Type B pancreatic cell (in vitro differentiated cells): ENCODE results near the gene SLC4A5. TPM values are rescaled to one million over a fixed set of nuclear protein-coding genes. Genes with fewer than 3 reads are reported as not detected.

Experiments used
- DNase-seq: peaks from one replicate; pipeline ENCODE4 v3.0.0; 2021; ENCODE audit warnings: mixed read lengths; ENCODE audit not compliant: unreplicated experiment; ENCODE audit errors: extremely low spot score
- H3K27ac Mint-ChIP-seq: 2 replicates; pipeline ENCODE4 v1.8.0; 2021; ENCODE audit warnings: mild to moderate bottlenecking, mixed read lengths
- H3K27me3 Mint-ChIP-seq: 2 replicates; pipeline ENCODE4 v1.8.0; 2021; ENCODE audit warnings: mixed read lengths
- H3K36me3 Mint-ChIP-seq: 2 replicates; pipeline ENCODE4 v1.8.0; 2021; ENCODE audit warnings: mixed read lengths
- H3K4me1 Mint-ChIP-seq: one replicate; pipeline ENCODE4 v1.8.0; 2021; ENCODE audit warnings: mixed read lengths; ENCODE audit not compliant: unreplicated experiment
- H3K4me3 Mint-ChIP-seq: 2 replicates; pipeline ENCODE4 v1.8.0; 2021; ENCODE audit warnings: mild to moderate bottlenecking, mixed read lengths
- H3K9me3 Mint-ChIP-seq: 2 replicates; pipeline ENCODE4 v1.8.0; 2021; ENCODE audit warnings: mixed read lengths
- CTCF ChIP-seq: fragments of 200-600 bp; sonication (generic); conservative IDR thresholded peaks from 2 replicates; pipeline ENCODE4 v1.5.0; 2021; ENCODE audit warnings: antibody characterized with exemption, mild to moderate bottlenecking
- total RNA-seq: library from RNA; stranded (reverse); gene quantifications from 2 replicates; pipeline ENCODE4 v1.2.1, GENCODE V29; 2021; ENCODE audit warnings: low replicate concordance

The SLC4A5 gene
- total RNA-seq, 1 donor from 2014 or later = 6.4 TPM

- H3K27ac Mint-ChIP-seq = peak overlapping the region; percentile 53
These were observed 30.0 kb upstream of the SLC4A5 start for GRCh38 chr2:74373221-74373676.

GRCh38 chr2:74372674-74373073, 29.5 kb upstream of the SLC4A5 start:
- Mint-ChIP-seq H3K4me1 (peaks cover 23% of the 10 kb centered on the region), H3K4me3 (no peak overlapping the region), H3K27ac (no peak overlapping the region), H3K36me3 (peaks cover 24% of the 10 kb centered on the region), H3K9me3 (no peaks in the 10 kb centered on the region), H3K27me3 (no peaks in the 10 kb centered on the region)
- DNase-seq = no peak
- TF ChIP-seq CTCF = no peak

More at GRCh38 chr2:74373221-74373676, 30.0 kb upstream of the SLC4A5 start:
- TF ChIP-seq CTCF = no peak
- Mint-ChIP-seq H3K9me3 (no peaks in the 10 kb centered on the region), H3K4me3 (peak overlapping the region; percentile 68), H3K4me1 (peaks cover 23% of the 10 kb centered on the region), H3K27me3 (no peaks in the 10 kb centered on the region), H3K36me3 (peaks cover 27% of the 10 kb centered on the region)
- DNase-seq = no peak

- no peaks in the 10 kb centered on the region for H3K27me3 Mint-ChIP-seq
- peaks cover 23% of the 10 kb centered on the region for H3K4me1 Mint-ChIP-seq
- H3K36me3 Mint-ChIP-seq = peaks cover 33% of the 10 kb centered on the region
- H3K27ac Mint-ChIP-seq = no peak overlapping the region
- TF ChIP-seq CTCF = no peak
- DNase-seq = no peak
- no peaks in the 10 kb centered on the region for H3K9me3 Mint-ChIP-seq
- H3K4me3 Mint-ChIP-seq = no peak overlapping the region
These were observed 28.2 kb upstream of the SLC4A5 start for GRCh38 chr2:74371421-74371820.

GRCh38 chr2:74369976-74370375, 26.8 kb upstream of the SLC4A5 start:
- Mint-ChIP-seq H3K9me3 (no peaks in the 10 kb centered on the region), H3K36me3 (peaks cover 37% of the 10 kb centered on the region), H3K27me3 (no peaks in the 10 kb centered on the region), H3K4me1 (peaks cover 17% of the 10 kb centered on the region), H3K4me3 (no peak overlapping the region), H3K27ac (no peak overlapping the region)
- TF ChIP-seq CTCF = no peak
- DNase-seq = no peak

- H3K27me3 Mint-ChIP-seq = no peaks in the 10 kb centered on the region
- TF ChIP-seq CTCF = no peak
- DNase-seq = no peak
- H3K27ac Mint-ChIP-seq = no peak overlapping the region
- H3K36me3 Mint-ChIP-seq = peaks cover 45% of the 10 kb centered on the region
- H3K9me3 Mint-ChIP-seq = no peaks in the 10 kb centered on the region
- H3K4me3 Mint-ChIP-seq = no peak overlapping the region
- peaks cover 5% of the 10 kb centered on the region for H3K4me1 Mint-ChIP-seq
These were observed 25.3 kb upstream of the SLC4A5 start for GRCh38 chr2:74368499-74368898.

- Mint-ChIP-seq H3K4me3 (no peak overlapping the region), H3K36me3 (peaks cover 47% of the 10 kb centered on the region), H3K27me3 (no peaks in the 10 kb centered on the region), H3K9me3 (no peaks in the 10 kb centered on the region), H3K27ac (no peak overlapping the region), H3K4me1 (no peaks in the 10 kb centered on the region)
- TF ChIP-seq CTCF = no peak
- DNase-seq = no peak
These were observed 24.6 kb upstream of the SLC4A5 start for GRCh38 chr2:74367789-74368188.
